HEK293T (cell line): ENCODE results near the gene ADCY2.

Source experiments
- HDGF ChIP-seq: fragments of 450-650 bp; IDR thresholded peaks from 2 replicates; pipeline ENCODE4 v1.6.1; 2017; ENCODE audit warnings: antibody characterized with exemption, borderline replicate concordance
- NFRKB ChIP-seq: fragments of 450-650 bp; IDR thresholded peaks from 2 replicates; pipeline ENCODE4 v1.6.1; 2016; ENCODE audit warnings: mild to moderate bottlenecking, moderate library complexity
- SP1 ChIP-seq: fragments of 450-650 bp; IDR thresholded peaks from 2 replicates; pipeline ENCODE4 v1.6.1; 2017

DNA sequence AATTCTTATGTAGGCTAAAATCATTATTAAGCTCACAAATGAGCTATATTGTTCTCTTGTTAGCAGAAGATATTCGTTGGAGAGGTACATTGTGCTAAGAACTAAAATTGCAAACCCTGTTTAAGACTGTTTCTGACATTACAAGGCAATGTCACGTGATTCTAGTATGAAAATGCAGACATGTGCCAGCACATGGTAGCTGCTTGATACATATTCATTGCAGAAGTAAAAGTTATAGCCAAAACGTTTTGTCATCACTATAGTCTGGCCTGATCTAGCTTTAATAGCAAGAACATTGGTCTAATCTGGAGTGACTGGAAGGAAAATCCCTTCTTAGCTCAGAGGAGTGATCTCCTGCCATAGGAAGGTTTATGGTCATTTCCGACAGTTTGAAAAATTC is 310.3 kb downstream of the ADCY2 start:
- TF ChIP-seq HDGF (no peak), NFRKB (no peak), SP1 (no peak)
